Natural killer cell (primary cell): Measurements from ENCODE around the gene ADD1. TPM values are rescaled to one million over a fixed set of nuclear protein-coding genes. Genes with fewer than 3 reads are reported as not detected.

ENCODE experiments used
- ATAC-seq, 3 donors: fragments of 150-1000 bp in 2 of 3; fragments of 200-7000 bp in 1 of 3; cut with Tn5 transposase; 1 replicate in 1 of 3; 2 replicates in 2 of 3; pipeline ENCODE4 v1.10.0; 2021; ENCODE audit warnings: mild to moderate bottlenecking in 2 of 3, moderate library complexity in 2 of 3
- DNase-seq, 2 donors: peaks; one replicate each; pipeline versions ENCODE4 v3.0.0 to v3.0.0-alpha.2; 2013 to 2021; ENCODE audit warnings: mixed read lengths in 1 of 2
- H3K27ac ChIP-seq: one replicate; pipeline ENCODE4 v1.5.1; 2013; ENCODE audit warnings: mild to moderate bottlenecking, low read length
- H3K27me3 ChIP-seq: one replicate; pipeline ENCODE4 v1.6.1; 2013; ENCODE audit warnings: low read length; ENCODE audit not compliant: control insufficient read depth, insufficient read depth
- H3K36me3 ChIP-seq: one replicate; pipeline ENCODE4 v1.6.1; 2013; ENCODE audit warnings: low read length; ENCODE audit not compliant: control insufficient read depth, insufficient read depth
- H3K4me1 ChIP-seq: one replicate; pipeline ENCODE4 v1.6.1; 2013; ENCODE audit warnings: low read length; ENCODE audit not compliant: control insufficient read depth, insufficient read depth
- H3K4me3 ChIP-seq: one replicate; pipeline ENCODE4 v1.5.1; 2013; ENCODE audit warnings: low read length
- H3K9me3 ChIP-seq: one replicate; pipeline ENCODE4 v1.6.1; 2013; ENCODE audit warnings: low read length; ENCODE audit not compliant: control insufficient read depth, insufficient read depth
- H3K27ac Mint-ChIP-seq, 2 donors: one replicate each; pipeline ENCODE4 v1.8.0; 2022; ENCODE audit warnings: mild to moderate bottlenecking in 2 of 2, mixed read lengths in 2 of 2, moderate library complexity in 1 of 2
- H3K27me3 Mint-ChIP-seq, 2 donors: one replicate each; pipeline ENCODE4 v1.8.0; 2022; ENCODE audit warnings: low read depth in 2 of 2, mixed read lengths in 2 of 2
- H3K36me3 Mint-ChIP-seq: one replicate; pipeline ENCODE4 v1.8.0; 2022; ENCODE audit warnings: mixed read lengths
- H3K4me1 Mint-ChIP-seq, 2 donors: one replicate each; pipeline ENCODE4 v1.8.0; 2022; ENCODE audit warnings: mixed read lengths in 2 of 2
- H3K4me3 Mint-ChIP-seq: one replicate; pipeline ENCODE4 v1.8.0; 2022; ENCODE audit warnings: mild to moderate bottlenecking, moderate library complexity, mixed read lengths
- H3K9me3 Mint-ChIP-seq, 2 donors: one replicate each; pipeline ENCODE4 v1.8.0; 2022; ENCODE audit warnings: mixed read lengths in 2 of 2
- WGBS: methylation state at CpG from one replicate; pipeline ENCODE4 v1.1.7; 2013; ENCODE audit warnings: missing lambda C conversion rate; ENCODE audit not compliant: insufficient coverage; 5-methylcytosine and 5-hydroxymethylcytosine counted together
- intact Hi-C: fragments of 100-400 bp; cut with micrococcal nuclease; formaldehyde crosslinking; loops from one replicate; pipeline ENCODE4 v1.14.2; 2022
- total RNA-seq, 4 donors: library from RNA; stranded (reverse); fragments of 120-200 nt in 1 of 4; gene quantifications; one replicate each; pipeline versions ENCODE4 v1.2.3 to v1.2.4, GENCODE V29; 2013 to 2022
- TF ChIP-seq, protein P1 (sequence below): fragments of 200-600 bp; IDR thresholded peaks from one replicate; pipeline ENCODE4 v1.8.0; 2022; ENCODE audit warnings: antibody characterized with exemption

ADD1 gene
- total RNA-seq, 3 donors from 2014 or later (not counting 1 experiment from before 2014, with no cell fraction given), result 383 to 465 (median 452) TPM

DNA sequence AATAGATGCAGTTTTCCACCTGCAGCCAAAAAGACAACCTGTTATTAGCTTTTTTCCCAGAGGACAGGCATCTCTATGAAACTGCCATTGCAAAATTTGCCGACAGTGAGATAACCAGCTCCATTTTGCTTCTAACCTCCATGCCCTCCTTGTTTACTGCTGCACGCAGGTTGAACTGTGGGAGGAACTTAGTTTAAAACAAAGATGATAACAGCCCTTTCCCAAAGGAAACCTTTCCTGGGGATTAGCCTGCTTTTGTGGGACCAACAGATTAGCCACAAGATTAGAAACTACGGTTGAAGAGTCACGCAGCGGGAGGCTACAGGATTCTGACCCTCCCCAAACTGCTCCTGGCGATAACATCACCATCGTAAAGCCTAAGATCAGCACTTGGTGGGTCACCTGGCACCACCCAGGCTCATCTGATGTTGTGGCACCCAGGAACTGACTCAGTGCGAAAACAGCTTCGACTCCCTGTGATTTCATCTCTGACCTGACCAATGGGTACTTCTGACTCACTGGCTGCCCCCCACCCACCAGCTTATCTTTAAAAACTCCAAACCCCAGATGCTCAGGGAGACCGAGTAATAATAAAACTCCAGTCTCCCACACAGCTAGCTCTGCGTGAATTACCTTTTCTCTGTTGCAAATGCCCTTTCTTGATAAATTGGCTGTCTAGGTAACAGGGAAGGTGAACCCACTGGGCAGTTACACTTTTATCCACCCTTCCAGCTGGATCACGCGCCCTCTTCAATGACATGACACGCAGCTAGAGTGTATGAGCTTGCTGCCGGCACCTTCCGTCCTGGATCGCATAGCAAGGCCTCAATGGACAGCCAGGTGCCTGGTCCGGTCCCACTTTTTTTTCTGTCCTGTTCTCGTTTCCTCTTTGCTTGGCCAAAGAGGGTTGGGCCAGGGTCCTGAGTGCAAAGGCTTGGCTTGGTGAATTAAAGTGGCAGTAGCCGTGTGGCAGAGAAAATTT, 92.4 kb downstream of the ADD1 start:
- Histone ChIP-seq H3K27me3 (no peaks in the 10 kb centered on the region), H3K4me1 (peaks cover 68% of the 10 kb centered on the region), H3K36me3 (peaks cover 39% of the 10 kb centered on the region), H3K27ac (peak overlapping the region; percentile 65), H3K9me3 (no peaks in the 10 kb centered on the region), H3K4me3 (peak overlapping the region; percentile 55)
- intact Hi-C loops, result loop anchor here (2.0 to 10.0 kb wide), 3 partner anchors 27 to 171 kb away; partner anchors contain the start of genes GRK4 and NOP14
- no peaks in the 10 kb centered on the region for H3K9me3 Mint-ChIP-seq
- ATAC-seq (peak; percentile 8 to 49 (median 23)), DNase-seq (peak in 1 of 2 donors; percentile 82)
- peak overlapping the region; percentile 78 for H3K4me3 Mint-ChIP-seq
- no peaks in the 10 kb centered on the region for H3K36me3 Mint-ChIP-seq
- H3K27ac Mint-ChIP-seq, result peak overlapping the region; percentile 71 to 83
- peaks cover 39 to 49% of the 10 kb centered on the region in 2 donors for H3K4me1 Mint-ChIP-seq
- TF ChIP-seq, protein P1, sequence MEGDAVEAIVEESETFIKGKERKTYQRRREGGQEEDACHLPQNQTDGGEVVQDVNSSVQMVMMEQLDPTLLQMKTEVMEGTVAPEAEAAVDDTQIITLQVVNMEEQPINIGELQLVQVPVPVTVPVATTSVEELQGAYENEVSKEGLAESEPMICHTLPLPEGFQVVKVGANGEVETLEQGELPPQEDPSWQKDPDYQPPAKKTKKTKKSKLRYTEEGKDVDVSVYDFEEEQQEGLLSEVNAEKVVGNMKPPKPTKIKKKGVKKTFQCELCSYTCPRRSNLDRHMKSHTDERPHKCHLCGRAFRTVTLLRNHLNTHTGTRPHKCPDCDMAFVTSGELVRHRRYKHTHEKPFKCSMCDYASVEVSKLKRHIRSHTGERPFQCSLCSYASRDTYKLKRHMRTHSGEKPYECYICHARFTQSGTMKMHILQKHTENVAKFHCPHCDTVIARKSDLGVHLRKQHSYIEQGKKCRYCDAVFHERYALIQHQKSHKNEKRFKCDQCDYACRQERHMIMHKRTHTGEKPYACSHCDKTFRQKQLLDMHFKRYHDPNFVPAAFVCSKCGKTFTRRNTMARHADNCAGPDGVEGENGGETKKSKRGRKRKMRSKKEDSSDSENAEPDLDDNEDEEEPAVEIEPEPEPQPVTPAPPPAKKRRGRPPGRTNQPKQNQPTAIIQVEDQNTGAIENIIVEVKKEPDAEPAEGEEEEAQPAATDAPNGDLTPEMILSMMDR, result no peak
- no peaks in the 10 kb centered on the region for H3K27me3 Mint-ChIP-seq
- 70% methylated on average over 20 of the region's 20 CpGs for WGBS

- peak overlapping the region; percentile 71 to 83 for H3K27ac Mint-ChIP-seq
- H3K27me3 ChIP-seq, result no peaks in the 10 kb centered on the region
- DNase-seq, result peak in 1 of 2 donors; percentile 70
Measured at GRCh38 chr4:2936773-2937145, 93.1 kb downstream of the ADD1 start.

DNA sequence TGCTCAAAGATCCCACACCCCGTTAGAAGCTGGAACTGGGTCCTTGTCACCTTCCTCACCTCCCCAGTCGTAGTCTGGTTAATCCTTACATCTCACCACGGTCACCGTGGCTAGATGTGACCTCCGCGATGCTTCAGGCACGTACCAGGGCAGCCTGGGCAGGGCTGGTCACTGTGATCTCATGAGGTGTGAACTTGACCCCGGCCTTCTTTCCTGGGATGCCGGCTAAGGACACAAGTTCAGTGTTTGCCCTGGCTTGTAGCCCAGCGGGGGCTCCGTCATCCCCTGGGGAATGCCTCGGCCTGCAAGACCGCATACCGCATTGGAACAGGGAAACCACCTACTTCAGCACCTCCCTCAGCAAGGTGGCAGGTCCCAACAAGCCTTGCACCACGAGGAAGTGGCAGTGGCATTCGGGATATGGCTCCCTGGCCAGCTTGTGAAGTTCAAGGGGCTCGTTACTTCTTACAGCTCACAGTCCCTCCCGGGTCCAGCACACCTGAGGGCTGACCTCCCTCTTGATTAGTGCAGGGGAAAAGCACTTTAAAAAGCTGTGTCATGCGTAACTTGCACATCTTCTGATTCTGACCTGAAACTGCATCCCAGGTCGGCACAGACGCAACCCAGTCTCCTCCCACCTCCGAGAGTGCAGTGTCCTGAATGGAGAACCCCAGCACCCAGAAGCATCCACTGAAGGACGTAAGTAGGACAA, 93.7 kb downstream of the ADD1 start:
- Histone ChIP-seq H3K27ac (peak overlapping the region; percentile 36), H3K4me1 (peaks cover 68% of the 10 kb centered on the region), H3K36me3 (peaks cover 46% of the 10 kb centered on the region), H3K9me3 (no peaks in the 10 kb centered on the region), H3K4me3 (no peak overlapping the region), H3K27me3 (no peaks in the 10 kb centered on the region)
- 80% methylated on average over 23 of the region's 23 CpGs for WGBS
- H3K4me3 Mint-ChIP-seq, result peak overlapping the region; percentile 70
- TF ChIP-seq, protein P1, result no peak
- DNase-seq (peak; percentile 13 to 72), ATAC-seq (no peak)
- peaks cover 31 to 42% of the 10 kb centered on the region in 2 donors for H3K4me1 Mint-ChIP-seq
- no peaks in the 10 kb centered on the region for H3K27me3 Mint-ChIP-seq
- no peaks in the 10 kb centered on the region for H3K9me3 Mint-ChIP-seq
- H3K27ac Mint-ChIP-seq, result peak overlapping the region; percentile 71 to 83
- intact Hi-C loops, result loop anchor here (10.0 kb wide), 2 partner anchors 123 to 173 kb away; no protein-coding TSS in a partner anchor
- no peaks in the 10 kb centered on the region for H3K36me3 Mint-ChIP-seq

More at GRCh38 chr4:2936773-2937145, 93.1 kb downstream of the ADD1 start:
- no peak for ATAC-seq
- H3K9me3 Mint-ChIP-seq, result no peaks in the 10 kb centered on the region
- peaks cover 36 to 44% of the 10 kb centered on the region in 2 donors for H3K4me1 Mint-ChIP-seq
- H3K4me3 Mint-ChIP-seq, result peak overlapping the region; percentile 70
- H3K4me3 ChIP-seq, result no peak overlapping the region
- TF ChIP-seq, protein P1, result no peak
- no peaks in the 10 kb centered on the region for H3K36me3 Mint-ChIP-seq
- H3K27ac ChIP-seq, result peak overlapping the region; percentile 36
- H3K36me3 ChIP-seq, result peaks cover 41% of the 10 kb centered on the region
- intact Hi-C loops, result loop anchor here (10.0 kb wide), 2 partner anchors 122 to 172 kb away; no protein-coding TSS in a partner anchor
- WGBS, result 71% methylated on average over 6 of the region's 6 CpGs
- no peaks in the 10 kb centered on the region for H3K27me3 Mint-ChIP-seq
- H3K4me1 ChIP-seq, result peaks cover 68% of the 10 kb centered on the region
- no peaks in the 10 kb centered on the region for H3K9me3 ChIP-seq
